Stimulated activated CD4-positive, alpha-beta T cell treated with anti-CD3 and anti-CD28 coated beads, Interleukin-2, amount 100 ng/mL, for 24 hours (primary cell): ENCODE results near the gene TBC1D2.
"Not testable (repeated sequence)": the region's sequence is repeated elsewhere in the genome, so short reads cannot be mapped to it uniquely, and the experiment has no call there.

Experiments
- DNase-seq, 2 donors: peaks; one replicate each; pipeline ENCODE4 v3.0.0-alpha.2; 2020

TBC1D2 gene

DNA sequence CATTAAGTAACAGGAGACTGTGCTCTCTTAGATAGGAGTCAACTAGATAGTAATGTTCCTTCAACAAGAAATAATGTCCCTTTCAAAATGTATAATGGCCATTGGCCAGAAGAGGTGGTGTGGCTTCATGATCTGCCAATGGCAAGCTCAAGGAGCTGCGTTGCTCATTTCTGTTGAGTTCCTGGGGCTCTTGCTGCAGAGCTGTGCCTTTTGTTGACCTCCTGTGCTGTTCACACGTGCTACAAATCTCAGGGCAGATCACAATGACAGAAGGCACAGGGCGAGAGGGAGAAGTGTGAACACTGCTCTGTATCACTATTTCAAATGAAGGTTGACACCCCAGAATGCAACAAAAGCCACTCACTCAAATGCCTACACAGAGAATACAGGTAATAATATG is 16.0 kb upstream of the TBC1D2 start:
- no peak for DNase-seq

DNA sequence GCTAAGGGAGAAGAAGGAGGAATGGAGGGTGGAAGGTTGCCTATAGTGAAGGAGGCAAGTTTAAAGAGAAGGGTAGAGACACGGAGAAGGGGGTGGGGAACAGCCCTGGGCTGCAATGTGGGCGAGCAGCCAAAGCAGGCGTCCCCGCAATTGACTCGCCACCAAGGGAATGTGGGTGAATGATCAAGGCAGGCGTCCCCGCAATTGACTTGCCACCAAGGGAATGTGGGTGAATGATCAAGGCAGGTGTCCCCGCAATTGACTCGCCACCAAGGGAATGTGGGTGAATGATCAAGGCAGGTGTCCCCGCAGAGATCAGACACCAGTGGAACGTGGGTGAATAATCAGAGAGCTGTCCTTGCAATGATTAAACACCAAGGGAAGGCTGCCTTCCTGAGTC is 14.8 kb upstream of the TBC1D2 start:
- DNase-seq, result not testable (repeated sequence)

DNA sequence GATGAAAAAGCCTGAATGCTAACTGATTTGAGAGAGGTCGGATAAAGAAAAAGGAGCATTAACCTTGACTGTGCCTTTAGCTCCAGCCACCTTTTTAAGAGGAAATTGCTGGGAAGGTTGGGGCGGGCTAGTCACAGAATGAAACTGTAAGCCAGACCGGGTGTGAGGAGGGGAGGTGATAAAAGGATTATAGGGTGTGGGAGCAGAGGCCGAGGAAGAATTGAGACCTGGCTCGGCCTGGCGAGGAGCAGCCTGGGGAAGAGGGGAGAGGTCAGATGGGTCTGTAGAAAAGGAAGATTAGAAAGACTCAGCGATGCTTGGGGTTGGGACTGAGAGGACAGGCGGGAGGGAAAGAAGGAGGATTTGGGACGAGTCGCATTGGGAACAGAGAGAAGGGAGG is 14.2 kb upstream of the TBC1D2 start:
- not testable (repeated sequence) for DNase-seq

DNA sequence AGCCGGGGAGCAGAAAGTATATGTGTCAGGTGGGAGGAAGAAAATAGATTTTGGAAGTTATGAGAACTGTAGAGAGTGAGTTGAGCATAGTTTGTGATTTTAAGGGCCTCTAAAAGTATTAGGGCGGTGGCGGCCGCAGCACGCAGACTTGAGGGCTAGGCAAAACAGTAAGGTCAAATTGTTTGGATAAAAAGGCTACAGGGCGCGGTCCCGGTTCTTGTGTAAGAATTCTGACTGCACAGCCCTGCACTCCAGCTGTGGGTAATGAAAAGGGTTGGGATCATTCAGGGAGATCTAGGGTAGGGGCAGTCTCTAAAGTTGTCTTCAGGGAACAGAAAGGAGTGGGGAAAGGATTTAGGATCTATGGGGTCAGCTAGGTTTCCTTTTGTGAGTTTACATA is 12.1 kb upstream of the TBC1D2 start:
- not testable (repeated sequence) for DNase-seq

DNA sequence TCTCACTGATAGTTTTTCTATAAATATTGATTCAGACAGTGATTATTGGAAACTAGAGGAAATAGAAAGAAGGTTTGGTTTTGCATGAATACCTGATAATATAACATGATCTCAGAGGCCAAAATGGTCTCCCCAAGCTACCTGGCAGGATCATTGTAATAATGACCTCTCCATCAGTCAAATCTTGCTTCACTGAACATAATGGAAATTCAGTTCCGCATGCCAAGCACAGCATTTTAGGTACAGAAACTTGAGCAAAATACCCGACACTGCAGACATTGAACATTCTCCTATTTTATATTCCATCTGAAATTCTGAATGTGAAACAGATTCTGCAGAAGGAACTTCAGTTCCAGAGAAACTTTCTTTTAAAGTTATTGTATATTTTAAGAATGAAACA is 9.1 kb upstream of the TBC1D2 start:
- no peak for DNase-seq

DNA sequence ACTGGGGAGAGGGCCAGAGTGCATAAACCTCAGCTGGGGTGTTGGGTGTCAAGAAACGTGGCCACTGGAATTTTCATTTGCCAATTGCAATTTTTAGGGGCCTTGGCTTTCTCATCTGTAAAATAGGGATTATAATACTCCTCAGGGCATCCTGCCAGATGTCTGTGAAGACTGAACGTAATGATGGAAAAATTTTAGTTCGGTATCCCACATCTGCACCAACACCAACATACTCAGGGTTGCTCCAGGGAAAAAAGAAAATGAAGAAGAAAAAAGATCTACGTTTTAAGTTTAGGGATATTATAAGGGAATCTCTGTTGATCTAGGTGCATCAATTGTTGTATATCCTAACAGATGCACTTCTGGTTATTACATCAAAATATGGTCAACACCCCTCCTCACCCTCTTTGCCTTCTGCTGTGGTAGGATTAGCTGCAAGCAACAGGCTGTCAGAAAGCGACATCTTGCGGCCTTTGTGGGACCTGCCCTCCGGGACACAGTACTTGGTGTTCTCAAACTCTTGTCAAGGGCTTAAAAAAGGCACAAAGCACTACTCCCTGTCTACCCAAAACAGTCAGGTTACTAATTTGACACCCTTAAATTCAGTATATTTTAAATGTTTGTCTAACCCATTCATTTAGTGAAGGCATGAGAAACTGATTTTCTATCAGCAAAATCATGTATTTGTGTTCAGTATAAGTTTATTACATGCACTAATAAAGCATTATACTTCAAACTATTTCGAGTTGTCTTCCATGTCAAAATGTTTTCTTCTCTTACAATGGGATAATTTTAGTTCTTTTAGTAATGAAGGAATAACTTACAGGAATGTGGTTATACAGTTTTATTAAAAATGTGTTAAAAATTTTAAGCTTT is 8.3 kb upstream of the TBC1D2 start:
- DNase-seq, result peak; percentile 83 to 85

DNA sequence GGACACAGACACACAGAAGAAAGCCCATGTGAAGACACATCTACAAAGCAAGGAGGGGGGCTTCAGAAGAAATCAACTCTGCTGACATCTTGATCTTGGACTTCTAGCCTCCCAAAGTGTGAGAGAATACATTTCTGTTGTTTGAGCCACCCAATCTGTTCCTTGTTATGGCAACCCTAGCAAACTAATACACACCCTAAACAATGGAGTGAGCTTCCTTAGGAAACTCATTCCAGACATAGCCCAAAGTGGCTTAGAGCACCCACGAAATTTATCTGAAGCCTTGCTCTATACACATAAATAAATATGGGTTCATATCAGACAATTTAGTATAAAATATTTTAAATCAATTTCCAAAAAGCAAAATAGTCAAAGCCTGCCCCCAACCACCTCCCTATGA is 7.6 kb upstream of the TBC1D2 start:
- DNase-seq, result no peak

DNA sequence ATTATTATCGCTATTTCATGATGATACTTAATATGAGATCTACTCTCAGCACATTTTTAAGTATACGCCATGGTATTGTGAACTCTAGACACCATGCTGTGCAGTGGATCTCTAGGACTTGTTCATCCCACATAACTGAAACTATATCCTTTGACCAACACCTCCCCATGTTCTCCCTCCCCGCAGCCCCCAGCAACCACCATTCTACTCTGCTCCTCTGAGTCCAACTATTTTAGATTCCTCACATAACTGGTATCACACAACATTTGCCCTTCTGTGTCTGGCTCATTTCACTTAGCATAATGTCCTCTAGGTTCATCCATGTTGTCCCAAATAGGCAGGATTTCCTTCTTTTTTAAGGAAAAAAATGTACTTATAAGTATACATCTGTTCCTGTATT is 6.6 kb upstream of the TBC1D2 start:
- DNase-seq, result no peak

DNA sequence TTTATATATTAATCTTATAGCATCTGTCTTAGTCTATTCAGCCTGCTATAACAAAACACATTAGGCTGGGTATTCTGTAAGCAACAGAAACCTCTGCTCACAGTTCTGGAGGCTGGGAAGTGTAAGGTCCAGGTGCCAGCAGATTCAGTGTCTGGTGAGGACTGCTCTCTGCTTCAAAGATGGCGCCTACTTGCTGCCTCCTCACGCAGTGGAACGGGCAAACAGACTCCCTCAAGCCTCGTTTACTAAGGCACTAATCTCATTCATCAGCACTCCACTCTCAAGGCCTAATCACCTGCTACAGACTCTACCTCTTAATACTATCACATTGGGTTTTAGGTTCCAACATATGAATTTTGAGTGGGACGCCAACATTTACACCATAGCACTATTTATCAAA is 5.2 kb upstream of the TBC1D2 start:
- no peak for DNase-seq

DNA sequence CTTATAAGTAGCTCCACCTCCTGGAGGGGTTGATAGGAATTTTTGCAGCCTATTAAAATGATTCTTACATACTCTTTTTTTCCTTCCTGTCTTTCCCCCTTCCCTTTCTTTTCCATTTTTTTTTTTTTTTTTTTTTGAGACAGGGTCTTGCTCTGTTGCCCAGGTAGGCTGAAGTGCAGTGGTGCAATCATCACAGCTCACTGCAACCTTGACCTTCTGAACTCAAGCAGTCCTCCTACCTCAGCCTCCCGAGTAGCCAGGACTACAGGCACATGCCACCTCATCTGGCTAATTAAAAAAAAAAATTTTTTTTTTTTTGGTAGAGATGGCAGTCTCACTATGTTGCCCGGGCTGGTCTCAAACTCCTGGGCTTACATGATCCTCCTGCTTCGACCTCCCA is 4.3 kb upstream of the TBC1D2 start:
- no peak for DNase-seq

DNA sequence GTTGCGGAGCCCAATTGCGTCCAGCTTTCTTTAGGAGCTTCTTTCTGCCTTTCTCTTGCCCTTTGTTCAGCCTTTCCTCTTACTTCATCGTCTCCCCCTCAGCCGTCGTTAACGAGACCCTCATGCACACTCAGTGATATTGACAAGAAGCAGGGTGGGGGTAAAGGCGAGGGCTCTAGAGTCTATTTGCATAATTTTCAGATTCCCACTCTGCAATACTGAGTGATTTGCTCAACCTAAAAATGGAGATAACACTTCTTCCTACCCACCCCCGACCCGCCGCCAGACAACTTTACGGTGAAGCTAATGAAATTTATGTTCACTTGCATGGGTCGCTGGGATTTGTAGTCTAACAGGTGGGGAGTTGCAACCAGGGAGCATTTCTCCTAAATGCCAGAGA is 1.3 kb upstream of the TBC1D2 start:
- peak; percentile 27 to 34 for DNase-seq

DNA sequence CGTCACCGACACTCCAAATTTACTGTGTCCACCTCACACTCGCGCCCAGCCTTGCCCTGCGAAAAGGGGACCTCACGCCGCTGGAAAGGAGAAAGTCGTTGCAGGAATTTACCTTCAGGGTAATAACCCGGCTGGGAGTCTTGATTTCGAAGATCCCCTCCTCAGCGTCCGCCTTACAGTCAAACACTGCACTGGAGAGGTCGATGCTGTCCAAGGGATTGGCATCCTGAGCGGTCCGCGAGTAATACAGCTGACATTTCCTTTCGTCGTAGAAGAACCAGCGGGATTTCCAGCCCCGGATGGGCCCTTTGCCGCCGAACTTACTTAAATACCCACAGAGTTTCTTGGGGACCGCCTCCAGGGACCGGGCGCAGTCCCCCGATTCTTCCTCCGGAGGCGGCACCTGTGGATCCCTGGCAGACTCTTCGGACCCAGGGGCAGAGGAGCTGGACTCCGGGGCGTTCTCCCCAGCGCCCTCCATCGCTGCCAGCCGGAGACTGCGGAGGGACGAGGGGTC is 330 bp downstream of the TBC1D2 start:
- DNase-seq, result no peak

DNA sequence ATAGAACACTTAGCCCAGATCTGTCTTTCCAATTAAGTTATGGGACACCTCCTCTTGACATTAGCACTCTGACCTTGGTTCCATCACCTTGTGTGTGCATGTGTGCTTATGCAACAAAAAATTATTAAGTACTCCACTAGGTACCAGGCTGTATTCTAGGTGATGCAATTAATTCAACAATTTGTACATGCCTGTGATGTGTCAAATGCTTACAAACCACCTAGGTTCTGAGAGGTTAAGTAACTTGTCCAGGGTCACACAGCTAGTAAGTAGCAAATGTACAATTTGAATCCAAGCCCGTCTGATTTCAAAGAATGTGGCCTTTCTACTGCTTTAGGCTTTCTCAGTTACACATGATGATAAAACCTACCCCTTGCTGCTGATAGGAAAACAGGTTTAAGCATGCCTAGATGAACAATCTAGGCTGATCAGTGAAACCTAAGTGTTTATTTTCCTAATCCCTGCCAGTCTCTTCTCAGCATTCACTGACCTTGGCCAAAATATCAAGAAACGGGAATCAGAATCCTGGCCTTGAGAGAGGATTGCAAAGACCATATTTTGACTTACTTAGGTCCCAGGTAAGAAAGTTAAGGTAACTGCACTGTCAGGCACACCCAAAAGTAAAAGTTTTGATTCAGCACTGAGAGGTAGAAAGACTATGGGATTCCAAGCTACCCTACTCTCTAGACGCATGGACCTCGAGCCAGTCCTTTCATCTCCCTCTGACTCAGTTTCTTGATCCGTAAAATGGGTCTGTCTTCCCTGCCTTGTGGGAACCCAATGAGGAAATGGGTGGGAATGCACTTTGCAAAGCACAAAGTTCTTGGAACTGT is 1.0 kb downstream of the TBC1D2 start:
- DNase-seq, result no peak

DNA sequence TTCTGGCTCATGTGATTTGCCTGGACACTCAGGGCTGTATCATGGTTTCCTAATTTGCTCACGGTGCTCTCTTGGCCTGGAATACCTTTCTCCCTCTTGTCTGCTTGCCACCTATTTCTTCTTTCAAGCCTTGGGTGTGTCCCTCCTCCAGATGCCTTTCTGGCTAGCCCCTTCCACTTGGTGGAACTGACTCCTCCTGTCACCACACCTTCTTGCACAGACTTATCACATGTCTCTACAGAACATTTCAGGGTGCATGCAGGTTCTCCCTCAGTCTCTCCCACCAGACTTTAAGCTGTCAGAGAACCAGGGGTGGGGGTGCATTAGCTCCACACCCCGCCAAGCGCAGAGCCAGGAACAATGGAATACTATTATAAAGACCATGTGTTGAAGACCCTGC is 1.9 kb downstream of the TBC1D2 start:
- no peak for DNase-seq

DNA sequence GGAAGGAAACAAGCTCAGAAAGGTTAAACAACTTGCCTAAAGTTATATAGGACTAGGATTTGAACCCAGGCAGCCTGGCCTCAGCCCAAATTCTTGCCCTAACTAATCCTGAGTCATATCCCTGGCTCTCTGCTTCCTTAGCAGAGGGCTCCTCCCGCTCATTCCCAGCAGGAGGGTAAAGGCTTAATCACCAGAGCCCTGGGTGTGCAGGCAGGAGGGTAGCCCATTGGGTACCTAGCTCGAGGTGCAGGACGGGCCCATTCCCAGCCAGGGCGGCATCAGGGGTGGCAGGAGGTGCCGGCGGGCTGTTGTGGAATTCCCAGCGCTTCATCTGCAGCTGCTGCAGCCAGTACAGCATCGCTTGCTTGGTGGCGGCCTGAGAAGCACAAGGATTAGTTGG is 3.9 kb downstream of the TBC1D2 start:
- DNase-seq, result no peak

DNA sequence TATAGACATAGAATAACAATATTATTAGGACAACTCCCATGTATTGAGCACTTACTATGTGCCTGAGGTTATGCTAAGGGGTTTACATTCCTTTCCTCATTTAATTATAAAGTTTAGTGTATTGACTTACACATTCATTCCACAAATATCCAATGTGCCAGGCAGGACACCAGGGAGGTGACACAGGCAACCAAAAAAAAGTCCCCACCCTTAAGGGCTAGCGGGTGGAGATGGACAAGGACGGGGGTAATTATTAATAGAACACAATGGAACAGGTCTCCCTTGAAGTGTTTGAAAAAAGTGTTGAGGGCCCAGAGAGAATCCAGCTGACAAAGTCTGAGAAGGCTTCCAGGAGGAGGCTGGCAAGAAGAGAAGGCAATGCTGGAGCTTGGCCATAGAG is 5.7 kb downstream of the TBC1D2 start:
- DNase-seq, result no peak

DNA sequence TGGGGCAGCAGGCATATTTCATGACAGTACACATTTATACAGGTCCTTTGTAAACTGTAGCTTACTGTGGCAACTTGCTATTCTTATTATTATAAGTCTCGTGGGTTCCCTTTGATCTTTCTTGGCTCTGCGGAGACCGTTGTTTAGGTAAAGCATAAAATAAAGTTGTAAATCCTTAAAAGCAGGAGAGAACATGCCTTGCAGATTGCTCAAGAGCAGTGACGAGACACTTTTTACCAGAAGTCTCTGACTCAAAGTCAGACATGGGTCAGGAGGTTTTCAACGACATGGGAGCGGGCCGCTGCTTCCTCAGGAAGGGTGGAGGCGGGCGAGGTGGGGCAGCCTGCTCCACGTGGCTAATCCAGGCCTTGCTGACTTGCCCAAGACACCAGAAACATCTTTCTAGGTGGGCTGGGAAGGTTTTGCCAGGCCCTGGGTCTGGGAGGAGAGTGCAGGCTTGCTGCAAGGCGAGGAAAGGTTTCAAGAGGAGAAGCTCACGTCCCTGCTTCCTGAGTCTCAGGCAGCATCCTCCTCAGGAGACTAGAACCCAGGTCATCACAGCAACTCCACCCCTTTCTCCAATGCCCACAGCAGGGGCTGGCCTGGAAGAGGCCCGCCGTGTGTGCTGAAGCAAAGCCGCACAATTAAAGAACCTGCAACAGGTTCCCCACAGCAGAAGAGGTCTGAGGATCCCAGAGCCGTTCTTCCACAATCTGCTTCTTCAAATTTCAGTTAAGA is 6.5 kb downstream of the TBC1D2 start:
- peak in 1 of 2 donors; percentile 35 for DNase-seq

DNA sequence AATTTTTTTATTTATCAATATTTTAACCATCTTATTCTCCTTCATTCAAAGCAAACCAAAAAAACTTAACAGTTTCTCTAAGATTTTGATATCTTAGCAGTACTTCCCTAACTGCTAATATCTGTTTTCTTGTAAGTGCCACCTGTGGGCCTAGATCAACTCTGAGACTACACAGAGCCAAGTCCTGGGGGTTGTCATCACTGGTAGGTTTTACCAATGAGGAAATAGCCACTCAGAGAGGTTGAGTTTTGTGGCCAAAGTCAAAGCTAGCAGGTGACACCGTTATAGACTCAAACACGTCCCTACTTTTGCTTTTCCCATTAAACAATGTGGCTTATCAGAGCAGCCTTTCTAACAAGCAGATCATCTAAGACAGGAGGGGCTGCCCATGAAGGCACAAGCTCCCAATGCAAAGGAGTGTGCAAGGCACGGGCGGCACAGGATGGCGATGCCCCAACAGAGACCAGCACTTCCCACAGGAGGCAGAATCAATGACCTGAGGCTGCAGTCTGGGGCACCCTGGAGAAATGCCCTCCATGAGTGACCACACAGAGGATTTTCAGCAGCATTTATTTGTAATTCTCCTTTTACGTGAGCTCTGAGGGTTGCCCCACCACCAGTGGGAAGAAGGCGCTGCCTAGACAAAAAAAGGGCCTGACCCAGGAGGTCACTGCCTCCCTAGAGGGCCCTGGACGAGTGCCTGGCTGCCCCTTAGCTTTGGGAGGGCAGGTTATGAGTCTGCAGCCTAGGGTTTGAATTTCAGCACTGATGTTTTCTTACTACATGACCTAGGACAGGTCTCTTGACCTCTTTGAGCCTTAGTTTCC is 7.4 kb downstream of the TBC1D2 start:
- DNase-seq, result no peak

DNA sequence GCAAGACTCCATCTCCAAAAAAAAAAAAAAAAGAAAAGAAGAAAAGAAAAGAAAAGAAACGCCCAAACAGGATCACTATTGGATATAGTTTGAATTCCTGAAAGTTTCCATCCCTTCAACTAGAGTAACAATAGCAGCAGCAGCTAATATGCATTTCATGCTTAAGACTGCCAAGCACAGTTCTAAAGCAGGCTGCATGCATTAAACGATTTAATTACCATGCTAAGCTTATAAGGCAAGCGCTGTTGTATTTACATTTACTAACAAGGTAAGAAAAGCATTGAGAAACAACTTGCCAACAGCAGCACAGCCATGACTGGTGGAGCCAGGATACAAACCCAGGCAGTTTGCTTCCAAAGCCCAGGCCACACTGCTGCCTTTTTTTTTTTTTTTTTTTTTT is 13.0 kb downstream of the TBC1D2 start:
- DNase-seq, result no peak

DNA sequence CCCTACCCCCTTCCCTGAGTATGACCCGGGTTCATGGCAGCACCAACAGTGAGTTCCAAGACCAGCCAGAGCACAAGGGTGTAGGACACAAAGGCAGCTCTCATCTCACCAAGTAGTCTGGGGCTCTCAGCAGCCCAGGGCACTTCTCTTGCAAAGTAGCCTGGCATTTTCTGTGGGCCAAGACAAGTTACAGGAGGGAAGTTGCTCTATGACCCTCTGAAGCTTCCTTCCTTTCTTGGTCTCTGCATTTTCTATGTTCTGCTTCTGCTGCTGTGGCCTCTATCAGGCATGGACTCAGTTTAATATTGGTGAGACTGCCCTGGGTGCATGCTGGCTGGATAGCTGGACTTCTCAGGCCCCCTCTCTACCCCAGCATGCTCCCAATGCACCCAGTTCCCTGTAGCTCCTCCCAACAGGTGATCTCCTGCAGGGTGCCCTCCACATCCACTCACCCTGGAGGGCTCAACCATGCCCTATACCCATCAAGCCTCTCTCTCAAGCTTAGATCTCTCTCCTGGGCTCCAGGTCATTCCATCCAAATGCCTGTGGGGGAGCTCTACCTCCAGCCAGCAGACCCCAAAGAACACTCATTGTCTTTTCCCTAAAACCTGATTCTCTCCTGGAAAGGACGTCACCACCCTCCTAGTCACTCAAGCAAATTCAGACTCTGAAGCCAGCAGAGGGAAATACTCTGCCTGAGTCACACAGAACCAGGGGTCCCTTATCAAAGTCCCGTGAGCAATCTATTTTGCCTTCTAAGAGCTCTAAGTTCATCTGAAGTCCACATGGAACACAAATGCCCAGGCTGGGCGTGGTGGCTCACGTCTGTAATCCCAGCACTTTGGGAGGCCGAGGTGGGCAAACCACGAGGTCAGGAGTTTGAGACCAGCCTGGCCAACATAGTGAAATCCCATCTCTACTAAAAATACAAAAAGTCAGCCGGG is 13.8 kb downstream of the TBC1D2 start:
- DNase-seq, result no peak

DNA sequence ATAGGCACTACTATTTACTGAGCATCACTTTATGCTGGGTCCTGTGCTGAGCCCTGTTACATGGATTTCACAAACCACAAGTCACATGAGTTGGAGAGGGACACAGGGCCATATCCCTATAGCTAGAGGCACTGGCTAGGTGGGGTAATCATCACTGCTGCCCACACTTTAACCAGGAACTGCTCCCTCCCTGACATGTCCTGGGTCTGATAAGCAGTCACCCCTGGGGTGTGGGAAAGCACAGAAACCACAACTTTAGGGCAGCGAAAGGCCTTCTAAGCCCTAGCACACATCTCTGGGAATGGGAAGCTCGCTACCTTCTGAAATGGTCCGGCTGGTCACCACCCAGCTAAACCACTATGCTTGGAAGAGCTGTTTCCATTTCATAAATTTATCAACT is 15.0 kb downstream of the TBC1D2 start:
- DNase-seq, result no peak
